ENCODE measurements around the gene LYST.

GRCh38 chr1:235649368-235650163 lies 217.1 kb downstream of the LYST start, which contains the start of gene GNG4:
- TF ChIP-seq CTCF (conservative IDR thresholded peaks at IDR 0.05 in 1 of 2, IDR thresholded peaks at IDR 0.05 in 1 of 2; ENCODE audit: low read depth in 1 of 2, low read length in 2 of 2) (no peak), EZH2 (IDR thresholded peaks at IDR 0.05; ENCODE audit: low read length, missing control alignments) (no peak)

Measured in fibroblast of lung (primary cell).